Thoracic aorta (tissue), 2 donors: Measurements from ENCODE around the gene LAGE3. TPM values are rescaled to one million over a fixed set of nuclear protein-coding genes. Genes with fewer than 3 reads are reported as not detected.

Experiments used
- ATAC-seq: fragments of 150-250 bp; one replicate; pipeline ENCODE4 v1.8.0; 2017; ENCODE audit warnings: low read depth; ENCODE audit not compliant: insufficient number of reproducible peaks, low FRiP score
- DNase-seq: peaks from one replicate; pipeline ENCODE4 v3.0.0-alpha.2; 2020; ENCODE audit warnings: low spot score
- H3K27ac ChIP-seq, 2 donors: fragments of 200-600 bp; sonication (generic); 1 replicate in 1 of 2; 2 replicates in 1 of 2; pipeline ENCODE4 v1.5.1; 2016; ENCODE audit warnings: mild to moderate bottlenecking in 2 of 2, moderate library complexity in 2 of 2
- H3K27me3 ChIP-seq: fragments of 200-600 bp; sonication (generic); replicated peaks from 2 replicates; pipeline ENCODE4 v1.6.0; 2016; ENCODE audit warnings: mild to moderate bottlenecking; ENCODE audit not compliant: insufficient read depth
- H3K36me3 ChIP-seq: fragments of 200-600 bp; sonication (generic); one replicate; pipeline ENCODE4 v1.5.1; 2016
- H3K4me1 ChIP-seq, 2 donors: fragments of 200-600 bp; sonication (generic); 1 replicate in 1 of 2; 2 replicates in 1 of 2; pipeline versions ENCODE4 v1.5.1 to v1.6.0; 2016; ENCODE audit warnings: low read depth in 2 of 2, mild to moderate bottlenecking in 1 of 2; ENCODE audit not compliant: control insufficient read depth in 1 of 2
- H3K4me3 ChIP-seq: fragments of 200-600 bp; sonication (generic); 2 replicates; pipeline ENCODE4 v1.5.1; 2016; ENCODE audit warnings: mild to moderate bottlenecking
- H3K9me3 ChIP-seq: fragments of 200-600 bp; sonication (generic); 2 replicates; pipeline ENCODE4 v1.5.1; 2016
- total RNA-seq, 2 donors: library from RNA; depleted of rRNA; stranded (reverse); fragments of >200 nt; gene quantifications; one replicate each; pipeline versions ENCODE4 v1.1.0 to v1.2.3, GENCODE V29; 2016
- TF ChIP-seq, protein P1 (sequence below): fragments of 200-600 bp; sonication (generic); IDR thresholded peaks from one replicate; pipeline ENCODE4 v1.5.1; 2019; ENCODE audit warnings: antibody characterized with exemption

LAGE3 gene
- total RNA-seq, 2 donors from 2014 or later: 2.1 to 8.9 TPM

DNA sequence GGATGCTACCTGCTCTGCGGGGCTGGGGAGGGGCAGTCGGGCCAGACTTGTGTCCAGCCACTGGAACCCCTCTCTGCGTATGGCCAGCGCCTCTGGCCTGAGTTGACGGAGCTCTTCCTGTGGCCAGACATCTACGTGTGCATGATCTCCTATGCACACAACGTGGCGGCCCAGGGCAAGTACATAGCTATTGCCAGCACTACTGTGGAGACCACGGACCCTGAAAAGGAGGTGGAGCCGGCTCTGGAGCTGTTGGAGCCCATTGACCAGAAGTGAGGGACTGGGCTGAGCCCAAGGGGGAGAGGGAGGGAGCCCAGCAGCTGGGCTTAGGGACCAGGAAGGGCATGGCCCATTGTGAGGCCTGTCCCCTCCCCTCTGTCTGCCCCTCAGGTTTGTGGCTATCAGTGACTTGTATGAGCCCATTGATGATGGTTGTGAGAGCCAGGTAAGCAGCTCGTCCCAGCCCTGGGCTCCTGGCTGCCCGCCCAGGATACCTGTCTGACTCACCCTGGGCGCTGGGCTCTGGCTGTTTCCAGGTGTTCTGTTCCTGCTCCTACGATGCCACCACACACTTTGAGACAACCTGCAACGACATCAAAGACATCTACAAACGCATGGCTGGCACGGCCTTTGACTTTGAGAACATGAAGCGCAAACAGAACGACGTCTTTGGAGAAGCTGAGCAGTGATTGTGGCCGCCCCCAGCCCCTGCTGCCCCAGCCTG, 36.9 kb downstream of the LAGE3 start:
- H3K27me3 ChIP-seq: no peaks in the 10 kb centered on the region
- H3K36me3 ChIP-seq: no peaks in the 10 kb centered on the region
- H3K27ac ChIP-seq: no peak overlapping the region
- H3K4me3 ChIP-seq: no peak overlapping the region
- no peak for ATAC-seq
- no peaks in the 10 kb centered on the region for H3K9me3 ChIP-seq
- H3K4me1 ChIP-seq: peaks cover 6 to 35% of the 10 kb centered on the region in 2 donors
- no peak for DNase-seq
- TF ChIP-seq, protein P1, sequence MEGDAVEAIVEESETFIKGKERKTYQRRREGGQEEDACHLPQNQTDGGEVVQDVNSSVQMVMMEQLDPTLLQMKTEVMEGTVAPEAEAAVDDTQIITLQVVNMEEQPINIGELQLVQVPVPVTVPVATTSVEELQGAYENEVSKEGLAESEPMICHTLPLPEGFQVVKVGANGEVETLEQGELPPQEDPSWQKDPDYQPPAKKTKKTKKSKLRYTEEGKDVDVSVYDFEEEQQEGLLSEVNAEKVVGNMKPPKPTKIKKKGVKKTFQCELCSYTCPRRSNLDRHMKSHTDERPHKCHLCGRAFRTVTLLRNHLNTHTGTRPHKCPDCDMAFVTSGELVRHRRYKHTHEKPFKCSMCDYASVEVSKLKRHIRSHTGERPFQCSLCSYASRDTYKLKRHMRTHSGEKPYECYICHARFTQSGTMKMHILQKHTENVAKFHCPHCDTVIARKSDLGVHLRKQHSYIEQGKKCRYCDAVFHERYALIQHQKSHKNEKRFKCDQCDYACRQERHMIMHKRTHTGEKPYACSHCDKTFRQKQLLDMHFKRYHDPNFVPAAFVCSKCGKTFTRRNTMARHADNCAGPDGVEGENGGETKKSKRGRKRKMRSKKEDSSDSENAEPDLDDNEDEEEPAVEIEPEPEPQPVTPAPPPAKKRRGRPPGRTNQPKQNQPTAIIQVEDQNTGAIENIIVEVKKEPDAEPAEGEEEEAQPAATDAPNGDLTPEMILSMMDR: no peak

DNA sequence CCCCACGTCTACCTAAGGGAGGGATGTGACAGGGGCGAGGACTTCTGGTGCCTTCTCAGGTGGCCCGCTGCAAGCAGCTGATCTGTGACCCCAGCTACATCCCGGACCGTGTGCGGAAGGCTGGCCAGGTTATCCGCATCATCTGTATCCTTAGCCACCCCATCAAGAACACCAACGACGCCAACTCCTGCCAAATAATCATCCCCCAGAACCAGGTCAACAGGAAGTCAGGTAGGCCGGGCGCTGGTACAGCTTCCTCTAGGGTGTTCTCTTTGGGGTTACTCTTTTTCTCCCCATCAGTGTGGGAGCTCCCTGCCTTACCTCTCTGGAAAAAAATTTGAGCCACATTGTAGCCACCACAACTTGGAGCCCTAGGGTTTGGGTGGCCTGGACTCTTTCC, 37.5 kb downstream of the LAGE3 start:
- H3K27ac ChIP-seq: no peak overlapping the region
- no peak overlapping the region for H3K4me3 ChIP-seq
- H3K36me3 ChIP-seq: no peaks in the 10 kb centered on the region
- ATAC-seq (no peak), DNase-seq (no peak)
- H3K4me1 ChIP-seq: peaks cover 6 to 35% of the 10 kb centered on the region in 2 donors
- H3K9me3 ChIP-seq: no peaks in the 10 kb centered on the region
- TF ChIP-seq, protein P1: no peak
- no peaks in the 10 kb centered on the region for H3K27me3 ChIP-seq

DNA sequence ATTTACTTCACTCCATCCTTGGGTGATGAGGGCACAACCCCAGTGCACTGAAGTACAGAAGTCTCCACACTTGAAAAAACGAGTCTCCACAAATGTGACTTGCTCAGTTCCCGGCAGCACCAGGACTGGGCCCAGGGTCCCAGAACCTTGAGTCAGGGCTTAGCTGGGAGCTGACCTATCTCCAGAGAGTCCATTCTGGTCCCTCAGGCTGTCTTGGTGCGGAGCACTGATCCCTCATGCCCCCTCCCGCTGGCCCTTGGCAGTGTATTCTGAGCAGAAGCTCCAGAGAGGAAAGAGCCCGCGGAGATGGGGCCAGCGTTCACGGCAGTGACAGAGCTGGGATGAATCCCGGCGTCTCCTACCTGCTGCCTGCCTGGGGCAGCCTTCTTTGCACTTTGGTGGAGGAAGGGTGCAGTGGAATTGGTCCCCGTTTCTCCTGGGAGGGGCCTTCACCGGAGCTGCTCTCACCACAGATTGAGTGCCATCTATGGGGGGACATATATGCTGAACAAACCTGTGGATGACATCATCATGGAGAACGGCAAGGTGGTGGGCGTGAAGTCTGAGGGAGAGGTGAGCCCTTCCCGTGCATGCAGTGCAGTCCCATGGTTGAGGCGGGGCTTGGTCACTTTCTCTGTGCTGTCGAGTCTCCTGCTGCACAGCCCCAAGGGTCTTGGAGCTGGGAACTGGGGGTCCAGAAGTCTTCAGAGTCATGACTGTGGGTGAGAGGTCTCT, 38.3 kb downstream of the LAGE3 start:
- Histone ChIP-seq H3K4me1 (peaks cover 6 to 30% of the 10 kb centered on the region in 2 donors), H3K36me3 (no peaks in the 10 kb centered on the region), H3K4me3 (no peak overlapping the region), H3K9me3 (no peaks in the 10 kb centered on the region), H3K27ac (no peak overlapping the region), H3K27me3 (no peaks in the 10 kb centered on the region)
- no peak for DNase-seq
- TF ChIP-seq, protein P1: no peak
- ATAC-seq: no peak

DNA sequence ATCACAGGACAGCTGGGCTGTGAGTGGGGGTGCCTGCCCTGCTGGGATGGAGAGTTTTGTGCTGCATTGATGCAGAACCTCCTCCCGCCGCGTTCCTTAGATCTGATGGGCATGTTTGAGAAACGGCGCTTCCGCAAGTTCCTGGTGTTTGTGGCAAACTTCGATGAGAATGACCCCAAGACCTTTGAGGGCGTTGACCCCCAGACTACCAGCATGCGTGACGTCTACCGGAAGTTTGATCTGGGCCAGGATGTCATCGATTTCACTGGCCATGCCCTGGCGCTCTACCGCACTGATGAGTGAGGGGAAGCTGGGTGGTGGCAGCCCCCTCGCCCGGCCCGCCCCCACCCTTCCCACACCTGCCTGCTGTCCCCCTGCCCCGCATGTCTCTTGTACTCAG, 39.2 kb downstream of the LAGE3 start:
- TF ChIP-seq, protein P1: no peak
- no peaks in the 10 kb centered on the region for H3K27me3 ChIP-seq
- H3K36me3 ChIP-seq: no peaks in the 10 kb centered on the region
- H3K4me1 ChIP-seq: peaks cover under 1 to 20% of the 10 kb centered on the region in 2 donors
- DNase-seq (no peak), ATAC-seq (no peak)
- H3K4me3 ChIP-seq: no peak overlapping the region
- H3K9me3 ChIP-seq: no peaks in the 10 kb centered on the region
- no peak overlapping the region for H3K27ac ChIP-seq
